Stimulated activated CD8-positive, alpha-beta memory T cell treated with anti-CD3 and anti-CD28 coated beads, Interleukin-4, amount 100 ng/mL, for 4 hours (primary cell): Measurements from ENCODE around the gene CANT1.

Experiments used
- DNase-seq, 2 donors: peaks; one replicate each; pipeline ENCODE4 v3.0.0-alpha.2; 2020; ENCODE audit warnings: low read depth in 2 of 2, low spot score in 1 of 2

CANT1 gene

GRCh38 chr17:78996781-78997201, 12.8 kb downstream of the CANT1 start:
- no peak for DNase-seq

GRCh38 chr17:78995761-78996451, 13.7 kb downstream of the CANT1 start:
- DNase-seq = no peak

- DNase-seq = no peak
Observed at GRCh38 chr17:78995022-78995760, 14.4 kb downstream of the CANT1 start.

DNA sequence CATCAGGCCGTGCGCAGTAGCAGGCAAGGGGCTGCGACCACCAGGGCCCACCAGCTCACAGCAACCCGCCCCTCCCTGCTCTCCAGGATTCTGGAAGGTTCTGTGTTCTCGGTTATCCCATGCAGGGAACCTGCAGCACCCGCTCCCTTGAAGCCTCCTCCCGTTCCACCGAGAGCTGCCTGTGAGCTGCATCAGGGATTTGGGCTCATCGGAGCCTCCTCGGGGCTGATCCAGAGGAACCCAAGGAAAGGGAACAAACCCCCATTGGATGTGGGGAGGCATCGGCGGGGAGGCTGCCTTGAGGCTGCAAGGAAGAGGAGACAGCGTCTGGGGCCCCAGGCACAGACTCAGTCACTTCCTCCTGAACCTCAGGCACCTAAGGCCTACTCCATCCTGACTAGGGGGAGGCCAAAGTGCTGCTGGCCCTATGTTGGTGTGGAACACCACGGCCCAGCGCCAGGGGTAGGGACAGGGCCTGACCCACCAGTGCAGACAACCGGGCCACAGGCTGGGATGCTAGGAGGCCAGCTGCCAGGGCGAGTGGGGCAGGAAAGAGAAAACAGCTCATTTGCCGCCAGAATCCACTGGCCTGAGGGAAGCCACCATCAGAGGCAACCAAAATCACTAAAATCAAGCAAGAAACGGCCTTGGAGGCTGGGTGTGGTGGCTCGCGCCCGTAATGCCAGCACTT, 15.4 kb downstream of the CANT1 start:
- no peak for DNase-seq

DNA sequence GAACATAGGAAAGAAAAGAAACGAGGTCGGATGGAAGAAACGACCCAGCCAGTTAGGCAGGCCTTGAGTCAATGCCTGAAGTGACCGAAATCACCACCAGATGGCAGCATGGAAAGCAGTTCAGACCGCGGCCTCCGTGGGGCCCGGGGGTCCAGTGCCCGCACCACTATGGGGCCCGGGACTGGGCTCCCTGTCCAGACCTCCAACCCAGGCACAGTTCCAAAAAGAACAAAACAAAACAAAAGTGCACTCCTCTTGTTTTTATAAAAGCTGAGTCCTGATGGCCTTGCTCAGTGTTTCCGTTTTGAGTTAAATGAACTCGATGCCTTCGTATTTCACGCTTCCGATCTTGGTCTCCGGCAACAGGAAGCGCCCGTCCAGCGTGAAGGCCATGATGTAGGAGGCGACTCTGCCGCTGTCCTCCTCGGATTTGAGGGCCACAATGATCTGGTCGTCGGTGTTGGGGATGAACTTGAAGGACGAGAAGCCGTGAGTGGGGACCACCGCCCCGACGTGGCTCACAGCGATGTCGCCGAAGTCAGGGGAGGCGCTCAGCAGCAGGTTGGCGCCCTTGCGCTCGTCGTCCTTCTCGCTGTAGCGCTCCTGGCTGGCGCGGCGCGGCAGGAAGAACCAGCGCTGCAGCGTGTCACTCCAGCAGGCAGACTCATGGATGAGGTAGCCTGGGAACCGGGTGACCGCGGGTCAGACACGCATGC, 16.2 kb downstream of the CANT1 start:
- no peak for DNase-seq

- no peak for DNase-seq
Observed at GRCh38 chr17:78992542-78993212, 16.9 kb downstream of the CANT1 start.

GRCh38 chr17:78991906-78992532, 17.5 kb downstream of the CANT1 start:
- DNase-seq = no peak

DNA sequence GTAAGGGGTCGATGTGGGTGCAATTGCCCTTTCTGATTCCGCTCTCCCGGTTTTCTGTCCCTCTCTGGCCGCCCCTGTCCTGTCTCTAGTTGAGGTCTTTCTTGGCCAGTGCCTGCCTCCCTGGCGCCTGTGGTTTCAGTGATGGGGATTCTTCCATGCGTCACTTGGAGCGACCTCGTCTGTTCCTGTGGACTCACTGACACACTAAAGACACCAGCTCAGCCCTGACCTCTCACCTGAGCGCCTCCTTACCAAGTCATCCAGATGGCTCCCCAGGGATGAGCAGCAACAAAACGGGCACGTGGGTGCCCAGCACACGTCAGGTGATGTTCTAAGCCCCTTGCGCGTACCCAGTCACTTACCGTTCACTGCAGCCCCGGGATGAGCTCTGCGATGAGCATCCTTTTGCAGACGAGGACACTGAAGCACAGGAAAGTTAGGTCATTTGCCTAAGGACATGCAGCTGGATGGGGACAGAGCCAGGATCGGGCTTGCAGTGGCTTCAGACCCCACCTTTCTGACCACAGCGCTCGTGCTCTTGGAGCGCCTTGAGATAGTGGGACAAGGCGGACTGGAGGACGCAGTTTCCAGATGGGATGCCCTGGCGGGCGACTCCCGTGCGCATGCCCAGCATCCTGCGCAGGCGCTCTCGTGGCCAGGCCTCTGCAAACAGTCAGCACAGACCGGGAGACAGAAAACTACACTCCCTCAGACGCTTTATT, 18.4 kb downstream of the CANT1 start:
- DNase-seq = no peak

GRCh38 chr17:78990349-78991016, 19.1 kb downstream of the CANT1 start:
- DNase-seq = no peak

GRCh38 chr17:78988152-78988551, 21.4 kb downstream of the CANT1 start:
- DNase-seq = no peak

GRCh38 chr17:78986649-78987328, 22.8 kb downstream of the CANT1 start:
- no peak for DNase-seq

DNA sequence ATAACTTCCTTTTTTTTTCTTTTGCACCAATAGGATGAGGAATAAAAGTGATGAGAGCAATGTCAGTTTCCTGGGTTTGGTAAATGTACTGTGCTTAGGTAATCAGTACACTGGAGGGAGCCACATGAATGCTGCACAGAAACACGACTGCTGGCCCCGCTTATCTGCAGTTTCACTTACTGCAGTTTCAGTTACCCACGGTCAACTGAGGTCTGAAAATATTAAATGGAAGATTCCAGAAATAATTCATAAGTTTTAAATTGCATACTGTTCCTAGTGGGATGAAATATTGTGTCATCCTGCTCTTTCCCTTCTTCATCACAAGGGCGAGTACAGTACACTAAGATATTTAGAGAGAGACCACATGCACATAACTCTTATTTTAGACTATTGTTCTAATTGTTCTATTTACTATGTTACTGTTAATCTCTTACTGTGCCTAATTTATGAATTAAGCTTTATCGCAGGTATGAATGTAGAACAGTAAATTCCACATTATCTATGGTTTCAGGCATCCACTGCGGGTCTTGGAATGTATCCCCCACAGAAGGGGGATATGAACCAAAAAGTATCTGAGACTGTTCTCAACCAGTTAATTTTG, 23.4 kb downstream of the CANT1 start:
- no peak for DNase-seq

DNA sequence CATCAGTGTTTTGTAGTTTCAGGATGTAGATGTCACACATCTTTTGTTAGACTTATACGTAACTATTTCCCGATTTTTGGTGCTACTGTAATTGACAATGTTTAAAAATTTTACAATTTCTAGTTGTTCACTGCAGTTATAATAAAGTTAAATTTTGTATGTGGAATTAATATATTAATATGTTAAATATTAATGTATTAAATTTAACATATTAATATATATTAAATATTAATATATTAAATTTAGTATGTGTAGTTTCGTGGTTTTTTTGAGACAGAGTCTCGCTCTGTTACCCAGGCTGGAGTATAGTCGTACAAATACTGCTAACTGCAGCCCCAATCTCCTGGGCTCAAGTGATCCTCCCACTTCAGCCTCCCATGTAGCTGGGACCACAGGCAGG, 24.2 kb downstream of the CANT1 start:
- DNase-seq = no peak

DNA sequence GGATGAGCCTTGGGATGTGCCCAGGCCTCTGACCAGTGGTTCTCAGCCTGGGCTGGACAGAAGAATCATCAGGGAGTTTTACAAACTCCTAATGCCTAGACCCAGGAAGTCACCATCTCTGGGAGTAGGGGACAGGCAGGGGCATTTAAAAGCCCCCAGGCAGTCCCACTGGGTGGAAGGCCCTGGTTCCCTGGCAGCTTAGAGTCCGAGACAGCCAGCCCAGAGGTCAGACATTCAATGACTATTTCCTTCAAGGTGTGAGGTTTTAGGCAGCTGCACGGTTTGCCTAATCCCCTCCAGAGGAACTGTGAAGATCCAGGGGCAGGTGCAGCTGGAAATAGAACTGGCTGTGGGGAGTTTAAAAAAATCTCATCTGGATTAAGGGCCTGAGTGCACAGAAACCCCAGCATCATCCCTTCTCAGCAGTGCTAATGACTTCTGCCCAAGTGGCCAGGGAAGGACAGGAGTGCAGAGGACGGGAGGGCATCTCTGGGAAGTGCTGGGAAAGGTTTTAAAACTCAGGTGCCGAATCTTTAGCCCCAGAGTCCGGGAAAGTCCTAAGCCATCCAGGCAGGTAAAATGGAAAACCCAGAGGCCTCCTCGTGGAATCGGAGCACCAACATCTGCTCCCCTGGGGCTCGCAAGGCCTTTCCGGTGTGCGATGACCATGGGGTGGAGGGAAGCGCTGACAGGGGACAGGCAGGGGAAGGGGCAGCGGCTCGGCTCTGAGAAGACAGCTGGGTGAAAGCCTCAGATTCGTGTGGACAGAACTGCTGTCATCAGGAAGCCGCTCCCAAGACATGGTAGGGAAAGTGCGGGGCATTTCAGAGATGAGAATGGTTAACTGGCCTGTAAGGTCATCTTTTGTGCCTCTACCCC, 28.3 kb downstream of the CANT1 start:
- no peak for DNase-seq

DNA sequence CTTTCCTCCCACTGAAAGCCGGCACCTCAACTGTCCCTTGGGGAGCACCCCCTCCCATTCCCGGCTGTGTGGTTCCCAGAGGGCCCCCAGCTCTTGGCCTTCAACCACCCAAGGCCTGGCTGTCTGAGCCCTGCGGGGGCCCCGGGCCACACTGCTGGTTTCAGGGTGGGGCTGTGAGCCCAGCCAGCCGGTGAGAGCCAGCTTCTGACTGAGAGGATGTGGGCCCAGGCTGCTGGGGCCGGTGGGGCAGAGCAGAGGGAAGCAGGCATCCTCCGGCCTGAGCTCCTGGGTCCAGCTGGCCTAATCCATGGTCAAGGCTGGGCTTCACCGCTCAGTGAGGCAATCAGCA, 29.0 kb downstream of the CANT1 start:
- no peak for DNase-seq

- no peak for DNase-seq
Observed at GRCh38 chr17:78979780-78980623, 29.6 kb downstream of the CANT1 start, which contains the start of gene LGALS3BP. TSS of gene LGALS3BP (minus strand) at chr17:78979923. CDS start at chr17:78977191, 2,732 bp downstream.
